Heart right ventricle (tissue), 16 donors: ENCODE data around the gene ZNF778. TPM values are rescaled to one million over a fixed set of nuclear protein-coding genes. Genes with fewer than 3 reads are reported as not detected.
"Not testable (repeated sequence)": the region's sequence is repeated elsewhere in the genome, so short reads cannot be mapped to it uniquely, and the experiment has no call there.

ENCODE experiments used
- ATAC-seq, 8 donors: fragments of 200-7000 bp; cut with Tn5 transposase; one replicate each; pipeline ENCODE4 v1.9.1; 2020; ENCODE audit warnings: mild to moderate bottlenecking in 8 of 8, moderate library complexity in 8 of 8, moderate number of reproducible peaks in 1 of 8
- DNase-seq, 2 donors: peaks; one replicate each; pipeline ENCODE4 v3.0.0-alpha.2; 2020
- H3K27ac ChIP-seq, 10 donors: fragments of 200-600 bp; sonication (generic) in 2 of 10; one replicate each; pipeline versions ENCODE4 v1.5.0 to v1.8.0; 2020 to 2022; ENCODE audit warnings: mild to moderate bottlenecking in 3 of 10
- H3K27me3 ChIP-seq, 7 donors: fragments of 200-600 bp; one replicate each; pipeline ENCODE4 v1.8.0; 2021 to 2022; ENCODE audit warnings: mild to moderate bottlenecking in 2 of 7
- H3K36me3 ChIP-seq, 9 donors: fragments of 200-600 bp; sonication (generic) in 1 of 9; one replicate each; pipeline versions ENCODE4 v1.5.0 to v1.8.0; 2020 to 2022; ENCODE audit warnings: mild to moderate bottlenecking in 2 of 9
- H3K4me1 ChIP-seq, 9 donors: fragments of 200-600 bp; sonication (generic) in 1 of 9; one replicate each; pipeline versions ENCODE4 v1.5.0 to v1.8.0; 2020 to 2022; ENCODE audit warnings: mild to moderate bottlenecking in 4 of 9
- H3K4me3 ChIP-seq, 10 donors: fragments of 200-600 bp; sonication (generic) in 2 of 10; one replicate each; pipeline versions ENCODE4 v1.5.0 to v1.8.0; 2020 to 2022; ENCODE audit warnings: mild to moderate bottlenecking in 7 of 10, moderate library complexity in 2 of 10
- H3K9me3 ChIP-seq, 11 donors: fragments of 200-600 bp in 10 of 11; sonication (generic) in 2 of 11; one replicate each; pipeline versions ENCODE4 v1.5.0 to v1.8.0; 2013 to 2022; ENCODE audit warnings: mild to moderate bottlenecking in 2 of 11, control low read depth in 1 of 11, moderate library complexity in 1 of 11
- CTCF ChIP-seq, 9 donors: fragments of 200-600 bp; sonication (generic) in 2 of 9; IDR thresholded peaks; one replicate each; pipeline versions ENCODE4 v1.5.0 to v1.8.0; 2021 to 2022; ENCODE audit warnings: antibody characterized with exemption in 9 of 9, mild to moderate bottlenecking in 5 of 9, moderate library complexity in 1 of 9
- WGBS, 2 donors: extraction: QIAGEN DNeasy Blood & Tissue Kit; methylation state at CpG; one replicate each; pipeline ENCODE4 v1.1.7; 2013; ENCODE audit warnings: inconsistent platforms in 1 of 2; 5-methylcytosine and 5-hydroxymethylcytosine counted together
- intact Hi-C, 10 donors: fragments of 100-400 bp; cut with DNase I; formaldehyde crosslinking; loops; one replicate each; pipeline versions ENCODE4 v1.11.1 to v1.14.2; 2022
- polyA plus RNA-seq, 2 donors: library from polyadenylated mRNA; stranded (reverse); fragments of 200-250 nt; gene quantifications; one replicate each; pipeline ENCODE4 v1.2.3, GENCODE V29; 2013
- total RNA-seq, 10 donors: library from RNA; stranded (reverse); fragmentation: NEBNext Ultra II Directional in 3 of 10; extraction: Animal tissue kit (Norgen Biotek cat#: 25700) in 3 of 10; gene quantifications; one replicate each; pipeline versions ENCODE4 v1.2.1 to v1.2.4, GENCODE V29; 2021 to 2023
- donor health status: Arrhythmogenic right ventricular cardiomyopathy.
- donor health status: ischemic (EF 13 %, LVEDD 7.1; RV severe dilation, severe dysfunction).
- donor health status: healthy with polysubstance abuse.
- donor health status: DM: no; HTN: yes; CAD: no.
- donor health status: DM: no; HTN: no; CAD: no.
- donor health status: ischemic (EF 25% LVEDD 6.9; RV normal size, moderate dysfunction).
- donor health status: ischemic (EF 25% LVEDD 5.7; RV mildly dilated, moderate dysfunction).
- donor health status: healthy.
- donor health status: DM: yes; HTN: yes; CAD: no.
- donor health status: Ischemic cardiomyopathy.
- donor health status: ischemic (EF 35%, LVEDD 5.7; RV mildly dilated, moderate dysfunction).
- donor health status: nonischemic (EF 11% LVEDD 7.7; RV severe dilation, severe dysfunction).
- donor health status: DM: yes; HTN: yes; CAD: no.
- donor health status: PGD.
- donor health status: ischemic (EF 29% LVEDD 5.4; RV normal size, mild dysfunction).
- donor health status: nonischemic (EF 23%, LVEDD 6.1; RV moderate dilation, normal function).

ZNF778 gene
- total and polyA plus RNA-seq, 12 donors, result 1.7 to 11.3 (median 8.2) TPM

GRCh38 chr16:89243664-89244063, 26.2 kb downstream of the ZNF778 start:
- H3K36me3 ChIP-seq, result no peaks in the 10 kb centered on the region
- intact Hi-C loops, result loop anchor here in 2 of 10 donors (5.0 kb wide), 2 partner anchors 264 to 319 kb away; partner anchors contain the start of genes RPL13 (in 1 of the 2) and SPG7 (in 1 of the 2)
- peaks cover 0 to 25% (median 19%) of the 10 kb centered on the region in 9 donors for H3K4me1 ChIP-seq
- no peak overlapping the region for H3K27ac ChIP-seq
- H3K4me3 ChIP-seq, result no peak overlapping the region
- 78 to 87% methylated on average over 5 of the region's 5 CpGs for WGBS, 2 donors
- ATAC-seq, result no peak
- H3K9me3 ChIP-seq, result peaks cover 0 to 6% (median 0%) of the 10 kb centered on the region in 11 donors
- H3K27me3 ChIP-seq, result peaks cover 0 to 17% (median 0%) of the 10 kb centered on the region in 7 donors
- no peak for TF ChIP-seq CTCF (IDR thresholded peaks at IDR 0.05)
- DNase-seq, result no peak

- not testable (repeated sequence) for H3K36me3 ChIP-seq, H3K27ac ChIP-seq, DNase-seq, H3K4me3 ChIP-seq, H3K9me3 ChIP-seq, ATAC-seq
- intact Hi-C loops, result loop anchor here in 2 of 10 donors (5.0 kb wide), 2 partner anchors 263 to 318 kb away; partner anchors contain the start of genes RPL13 (in 1 of the 2) and SPG7 (in 1 of the 2)
- WGBS, 2 donors, result 83 to 85% methylated on average over 13 of the region's 13 CpGs
- peaks cover 0 to 25% (median 19%) of the 10 kb centered on the region in 9 donors for H3K4me1 ChIP-seq
- peaks cover 0 to 18% (median 0%) of the 10 kb centered on the region in 7 donors for H3K27me3 ChIP-seq
These were observed 26.8 kb downstream of the ZNF778 start for GRCh38 chr16:89244264-89244663.

- no peak overlapping the region for H3K27ac ChIP-seq
- no peak for DNase-seq
- H3K4me3 ChIP-seq, result no peak overlapping the region
- no peak for ATAC-seq
- intact Hi-C loops, result loop anchor here in 2 of 10 donors (5.0 kb wide), 2 partner anchors 263 to 318 kb away; partner anchors contain the start of genes RPL13 (in 1 of the 2) and SPG7 (in 1 of the 2)
- H3K4me1 ChIP-seq, result peaks cover 0 to 25% (median 19%) of the 10 kb centered on the region in 9 donors
- no peak for TF ChIP-seq CTCF (IDR thresholded peaks at IDR 0.05)
- H3K9me3 ChIP-seq, result peaks cover 0 to 7% (median 0%) of the 10 kb centered on the region in 11 donors
- no peaks in the 10 kb centered on the region for H3K36me3 ChIP-seq
- peaks cover 0 to 18% (median 0%) of the 10 kb centered on the region in 7 donors for H3K27me3 ChIP-seq
- 60 to 63% methylated on average over 12 of the region's 12 CpGs for WGBS, 2 donors
These were observed 27.3 kb downstream of the ZNF778 start for GRCh38 chr16:89244754-89245153.

GRCh38 chr16:89246383-89246902, 28.9 kb downstream of the ZNF778 start:
- 62% methylated on average over 13 of the region's 13 CpGs for WGBS, 2 donors
- Histone ChIP-seq H3K4me3 (peak overlapping the region in 9 of 10 donors; percentile 40 to 60 (median 56)), H3K36me3 (no peaks in the 10 kb centered on the region), H3K27ac (no peak overlapping the region), H3K27me3 (peaks cover 0 to 18% (median 0%) of the 10 kb centered on the region in 7 donors), H3K4me1 (peaks cover 0 to 17% (median 12%) of the 10 kb centered on the region in 9 donors), H3K9me3 (peaks cover 0 to 15% (median 0%) of the 10 kb centered on the region in 11 donors)
- DNase-seq (no peak), ATAC-seq (no peak)
- no peak for TF ChIP-seq CTCF (IDR thresholded peaks at IDR 0.05)
- intact Hi-C loops, result no loop called here
